Transverse colon (tissue), 4 donors: ENCODE measurements around the gene CYTH2.

Source experiments
- EP300 ChIP-seq: sonication (generic); formaldehyde crosslinking; IDR thresholded peaks from one replicate; pipeline ENCODE4 v1.6.1; 2017; ENCODE audit warnings: antibody characterized with exemption, low read depth
- POLR2A ChIP-seq: fragments of 450-650 bp; IDR thresholded peaks from one replicate; pipeline ENCODE4 v1.6.1; 2016; ENCODE audit warnings: antibody characterized with exemption, mild to moderate bottlenecking, moderate library complexity
- POLR2AphosphoS5 ChIP-seq, 3 donors: sonication (generic); formaldehyde crosslinking; IDR thresholded peaks; one replicate each; pipeline ENCODE4 v1.6.1; 2016; ENCODE audit warnings: antibody characterized with exemption in 3 of 3
- TF ChIP-seq, protein P1 (sequence below), 5 experiments: fragments of 200-600 bp in 3 of 5; fragments of 450-650 bp in 2 of 5; sonication (generic) in 3 of 5; IDR thresholded peaks; 1 replicate in 2 of 5; 2 replicates in 3 of 5; pipeline ENCODE4 v1.5.1; 2016 to 2017; ENCODE audit warnings: antibody characterized with exemption in 5 of 5, inconsistent platforms in 3 of 5, mild to moderate bottlenecking in 2 of 5, moderate library complexity in 1 of 5

GRCh38 chr19:48502350-48503018, 33.3 kb downstream of the CYTH2 start:
- no peak for TF ChIP-seq POLR2A
- TF ChIP-seq, protein P1, sequence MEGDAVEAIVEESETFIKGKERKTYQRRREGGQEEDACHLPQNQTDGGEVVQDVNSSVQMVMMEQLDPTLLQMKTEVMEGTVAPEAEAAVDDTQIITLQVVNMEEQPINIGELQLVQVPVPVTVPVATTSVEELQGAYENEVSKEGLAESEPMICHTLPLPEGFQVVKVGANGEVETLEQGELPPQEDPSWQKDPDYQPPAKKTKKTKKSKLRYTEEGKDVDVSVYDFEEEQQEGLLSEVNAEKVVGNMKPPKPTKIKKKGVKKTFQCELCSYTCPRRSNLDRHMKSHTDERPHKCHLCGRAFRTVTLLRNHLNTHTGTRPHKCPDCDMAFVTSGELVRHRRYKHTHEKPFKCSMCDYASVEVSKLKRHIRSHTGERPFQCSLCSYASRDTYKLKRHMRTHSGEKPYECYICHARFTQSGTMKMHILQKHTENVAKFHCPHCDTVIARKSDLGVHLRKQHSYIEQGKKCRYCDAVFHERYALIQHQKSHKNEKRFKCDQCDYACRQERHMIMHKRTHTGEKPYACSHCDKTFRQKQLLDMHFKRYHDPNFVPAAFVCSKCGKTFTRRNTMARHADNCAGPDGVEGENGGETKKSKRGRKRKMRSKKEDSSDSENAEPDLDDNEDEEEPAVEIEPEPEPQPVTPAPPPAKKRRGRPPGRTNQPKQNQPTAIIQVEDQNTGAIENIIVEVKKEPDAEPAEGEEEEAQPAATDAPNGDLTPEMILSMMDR (IDR thresholded peaks at IDR 0.05): no peak
- no peak for TF ChIP-seq POLR2AphosphoS5 (IDR thresholded peaks at IDR 0.05)
- TF ChIP-seq EP300: no peak
